IMR-90 (cell line): ENCODE data around the gene RAC3. TPM values are rescaled to one million over a fixed set of nuclear protein-coding genes. Genes with fewer than 3 reads are reported as not detected.

Experiments used
- ATAC-seq: fragments of 200-7000 bp; cut with Tn5 transposase; 2 replicates; pipeline ENCODE4 v1.9.1; 2020; ENCODE audit warnings: low read depth, mild to moderate bottlenecking, moderate library complexity
- BruUV-seq: library from RNA; stranded (reverse); fragments of 400-500 nt; replicated peaks from 2 replicates; lab custom pipeline; 2021; lab: Mats Ljungman, UMichigan
- CTCF ChIA-PET: fragments of 300-600 bp; formaldehyde crosslinking; extraction: SDS; loops from one replicate; lab custom pipeline; 2021; ENCODE audit warnings: antibody characterized with exemption; lab: Yijun Ruan, JAX
- POLR2A ChIA-PET: fragments of 300-600 bp; sonication (Branson Sonifier 250); formaldehyde crosslinking; loops from one replicate; lab custom pipeline; 2022; ENCODE audit warnings: antibody characterized with exemption; ENCODE audit not compliant: unreplicated experiment; lab: Charles Lee
- DNase-seq: peaks from one replicate; pipeline ENCODE4 v3.0.0; 2013
- H2AFZ ChIP-seq: replicated peaks from 2 replicates; pipeline ENCODE3; 2013; ENCODE audit warnings: low read length, mild to moderate bottlenecking; ENCODE audit not compliant: poor library complexity
- H2AK5ac ChIP-seq: 2 replicates; pipeline ENCODE4 v1.6.1; 2013; ENCODE audit warnings: low read depth, low read length, inconsistent platforms
- H2AK9ac ChIP-seq: replicated peaks from 2 replicates; pipeline ENCODE3; 2013; ENCODE audit warnings: mild to moderate bottlenecking, low read depth, low read length, moderate library complexity; ENCODE audit not compliant: poor library complexity
- H2BK120ac ChIP-seq: 2 replicates; pipeline ENCODE4 v1.6.1; 2013; ENCODE audit warnings: low read depth, low read length, inconsistent platforms
- H2BK15ac ChIP-seq: 3 replicates; pipeline ENCODE4 v1.6.1; 2013; ENCODE audit warnings: low read depth, low read length, inconsistent platforms
- H2BK20ac ChIP-seq: 2 replicates; pipeline ENCODE4 v1.6.1; 2013; ENCODE audit warnings: low read depth, mild to moderate bottlenecking, inconsistent platforms, low read length, moderate library complexity
- H2BK5ac ChIP-seq: 2 replicates; pipeline ENCODE4 v1.6.1; 2013; ENCODE audit warnings: mild to moderate bottlenecking, low read depth, low read length, inconsistent platforms; ENCODE audit not compliant: poor library complexity, severe bottlenecking
- H3K14ac ChIP-seq: replicated peaks from 2 replicates; pipeline ENCODE4 v1.6.1; 2013; ENCODE audit warnings: low read depth, low read length, inconsistent platforms
- H3K18ac ChIP-seq: 2 replicates; pipeline ENCODE4 v1.6.1; 2013; ENCODE audit warnings: low read depth, low read length, control low read depth
- H3K23ac ChIP-seq: 2 replicates; pipeline ENCODE4 v1.6.1; 2013; ENCODE audit warnings: low read depth, low read length, inconsistent platforms
- H3K27ac ChIP-seq: 2 replicates; pipeline ENCODE4 v1.5.1; 2013; ENCODE audit warnings: mild to moderate bottlenecking, control low read depth, low read length; ENCODE audit not compliant: insufficient read depth
- H3K27me3 ChIP-seq: 2 replicates; pipeline ENCODE4 v1.6.1; 2013; ENCODE audit warnings: low read length; ENCODE audit not compliant: control insufficient read depth, insufficient read depth
- H3K36me3 ChIP-seq: 2 replicates; pipeline ENCODE4 v1.6.1; 2013; ENCODE audit warnings: low read length, mixed read lengths; ENCODE audit not compliant: control insufficient read depth, insufficient read depth
- H3K4ac ChIP-seq: 2 replicates; pipeline ENCODE4 v1.6.1; 2013; ENCODE audit warnings: low read depth, low read length, inconsistent platforms
- H3K4me1 ChIP-seq: 2 replicates; pipeline ENCODE4 v1.6.1; 2013; ENCODE audit warnings: low read length, mixed read lengths; ENCODE audit not compliant: control insufficient read depth, insufficient read depth
- H3K4me2 ChIP-seq: 2 replicates; pipeline ENCODE4 v1.6.1; 2013; ENCODE audit warnings: low read depth, mild to moderate bottlenecking, control low read depth, low read length, moderate library complexity
- H3K4me3 ChIP-seq: 2 replicates; pipeline ENCODE4 v1.5.1; 2013; ENCODE audit warnings: low read depth, mild to moderate bottlenecking, control low read depth, low read length, moderate library complexity; ENCODE audit not compliant: insufficient read depth
- H3K56ac ChIP-seq: 2 replicates; pipeline ENCODE4 v1.6.1; 2013; ENCODE audit warnings: low read length, inconsistent platforms; ENCODE audit not compliant: insufficient read depth; ENCODE audit errors: extremely low read depth
- H3K79me1 ChIP-seq, 2 experiments: 2 replicates each; pipeline ENCODE4 v1.6.1; 2013; ENCODE audit warnings: low read length in 2 of 2, inconsistent platforms in 1 of 2, low read depth in 1 of 2
- H3K9ac ChIP-seq: 2 replicates; pipeline ENCODE4 v1.6.1; 2013; ENCODE audit warnings: low read depth, low read length, control low read depth
- H3K9me1 ChIP-seq: 2 replicates; pipeline ENCODE4 v1.6.1; 2013; ENCODE audit warnings: low read length, inconsistent platforms; ENCODE audit not compliant: insufficient read depth
- H3K9me3 ChIP-seq: 2 replicates; pipeline ENCODE4 v1.6.1; 2013; ENCODE audit warnings: low read length; ENCODE audit not compliant: control insufficient read depth, insufficient read depth
- H4K20me1 ChIP-seq: 2 replicates; pipeline ENCODE4 v1.6.1; 2013; ENCODE audit warnings: low read length, inconsistent platforms; ENCODE audit not compliant: insufficient read depth
- H4K5ac ChIP-seq: 2 replicates; pipeline ENCODE4 v1.6.1; 2013; ENCODE audit warnings: mild to moderate bottlenecking, low read depth, low read length, control low read depth
- H4K8ac ChIP-seq, 2 experiments: 2 replicates each; pipeline ENCODE4 v1.6.1; 2013; ENCODE audit warnings: low read depth in 2 of 2, low read length in 2 of 2, control low read depth in 1 of 2, inconsistent platforms in 1 of 2
- H4K91ac ChIP-seq: 2 replicates; pipeline ENCODE4 v1.6.1; 2013; ENCODE audit warnings: low read depth, low read length, inconsistent platforms; ENCODE audit not compliant: insufficient read depth
- BHLHE40 ChIP-seq: fragments of 150-350 bp; IDR thresholded peaks from 2 replicates; pipeline ENCODE4 v1.6.1; 2016; ENCODE audit warnings: mild to moderate bottlenecking, low read depth, low read length
- CEBPB ChIP-seq: IDR thresholded peaks from 2 replicates; pipeline ENCODE4 v1.6.1; 2012; ENCODE audit warnings: low read depth, low read length, improper control_type of control experiment
- CHD1 ChIP-seq: IDR thresholded peaks from 2 replicates; pipeline ENCODE4 v1.6.1; 2012; ENCODE audit warnings: low read depth, low read length, improper control_type of control experiment
- FOS ChIP-seq: fragments of 150-350 bp; IDR thresholded peaks from 2 replicates; pipeline ENCODE4 v1.6.1; 2016; ENCODE audit warnings: low read depth, low read length
- MAFK ChIP-seq: IDR thresholded peaks from 2 replicates; pipeline ENCODE4 v1.6.1; 2012; ENCODE audit warnings: low read depth, low read length, improper control_type of control experiment
- MAZ ChIP-seq: IDR thresholded peaks from 2 replicates; pipeline ENCODE4 v1.6.1; 2012; ENCODE audit warnings: low read depth, mild to moderate bottlenecking, low read length, improper control_type of control experiment, moderate library complexity, borderline replicate concordance
- MXI1 ChIP-seq: IDR thresholded peaks from 2 replicates; pipeline ENCODE4 v1.6.1; 2012; ENCODE audit warnings: low read depth, mild to moderate bottlenecking, low read length, moderate library complexity, borderline replicate concordance
- NFE2L2 ChIP-seq: fragments of 150-350 bp; IDR thresholded peaks from 2 replicates; pipeline ENCODE4 v1.6.1; 2016; ENCODE audit warnings: low read depth, mild to moderate bottlenecking, low read length
- POLR2A ChIP-seq: IDR thresholded peaks from 2 replicates; pipeline ENCODE4 v1.6.1; 2012; ENCODE audit warnings: mild to moderate bottlenecking, low read depth, low read length
- RAD21 ChIP-seq: IDR thresholded peaks from 2 replicates; pipeline ENCODE4 v1.6.1; 2012; ENCODE audit warnings: low read length, improper control_type of control experiment
- RCOR1 ChIP-seq: IDR thresholded peaks from 2 replicates; pipeline ENCODE4 v1.6.1; 2012; ENCODE audit warnings: mild to moderate bottlenecking, low read length, improper control_type of control experiment; ENCODE audit not compliant: insufficient replicate concordance
- RFX5 ChIP-seq: IDR thresholded peaks from 2 replicates; pipeline ENCODE4 v1.8.0; 2012; ENCODE audit warnings: low read depth, mild to moderate bottlenecking, low read length, moderate library complexity
- SMC3 ChIP-seq: fragments of 150-350 bp; IDR thresholded peaks from 2 replicates; pipeline ENCODE4 v1.6.1; 2016; ENCODE audit warnings: low read depth, mild to moderate bottlenecking, antibody characterized with exemption, low read length, moderate library complexity
- WGBS, 2 experiments: methylation state at CpG; one replicate each; pipeline versions ENCODE4 v1.1.5 to v1.1.7; 2013; ENCODE audit warnings: missing lambda C conversion rate in 2 of 2; ENCODE audit not compliant: insufficient read length in 1 of 2; ENCODE audit errors: extremely low coverage in 2 of 2; 5-methylcytosine and 5-hydroxymethylcytosine counted together
- dilution Hi-C: fragments of 300-500 bp; cut with HindIII; formaldehyde crosslinking; loops from one replicate; pipeline ENCODE4 v1.14.3; 2018; ENCODE audit warnings: low sequenced_read_pairs; ENCODE audit not compliant: unreplicated experiment
- in situ Hi-C: fragments of 300-500 bp; cut with MboI; formaldehyde crosslinking; loops from 3 replicates; pipeline ENCODE4 v1.14.3; 2019; ENCODE audit warnings: low sequenced_read_pairs, inconsistent platforms, mixed read lengths
- intact Hi-C: fragments of 100-400 bp; cut with micrococcal nuclease; formaldehyde crosslinking; loops from 2 replicates; pipeline ENCODE4 v1.10.0; 2022
- polyA plus RNA-seq, 3 experiments: library from polyadenylated mRNA; depleted of rRNA; stranded (reverse); fragments of >200 nt; gene quantifications; 2 replicates each; pipeline ENCODE4 v1.2.3, GENCODE V29; 2012; ENCODE audit warnings: low replicate concordance in 1 of 3
- total RNA-seq: library from RNA; depleted of rRNA; stranded (reverse); fragments of >200 nt; gene quantifications from 2 replicates; pipeline ENCODE4 v1.2.3, GENCODE V29; 2012
- TF ChIP-seq, protein P1 (sequence below): fragments of 150-350 bp; IDR thresholded peaks from 2 replicates; pipeline ENCODE4 v1.6.1; 2016; ENCODE audit warnings: low read depth, mild to moderate bottlenecking, low read length, moderate library complexity, borderline replicate concordance
- TF ChIP-seq, protein P2 (sequence below): conservative IDR thresholded peaks from 2 replicates; pipeline ENCODE4 v1.5.1; 2012; ENCODE audit warnings: mild to moderate bottlenecking, low read depth, low read length, improper control_type of control experiment
- TF ChIP-seq, protein P3 (sequence below): fragments of 150-350 bp; IDR thresholded peaks from 2 replicates; pipeline ENCODE4 v1.6.1; 2017; ENCODE audit warnings: mild to moderate bottlenecking, antibody characterized with exemption, low read length, low read depth

The RAC3 gene
- total and polyA plus RNA-seq, 2 of the 4 experiments (the other 2 are of a cell fraction), result 5.7 to 23.4 TPM

DNA sequence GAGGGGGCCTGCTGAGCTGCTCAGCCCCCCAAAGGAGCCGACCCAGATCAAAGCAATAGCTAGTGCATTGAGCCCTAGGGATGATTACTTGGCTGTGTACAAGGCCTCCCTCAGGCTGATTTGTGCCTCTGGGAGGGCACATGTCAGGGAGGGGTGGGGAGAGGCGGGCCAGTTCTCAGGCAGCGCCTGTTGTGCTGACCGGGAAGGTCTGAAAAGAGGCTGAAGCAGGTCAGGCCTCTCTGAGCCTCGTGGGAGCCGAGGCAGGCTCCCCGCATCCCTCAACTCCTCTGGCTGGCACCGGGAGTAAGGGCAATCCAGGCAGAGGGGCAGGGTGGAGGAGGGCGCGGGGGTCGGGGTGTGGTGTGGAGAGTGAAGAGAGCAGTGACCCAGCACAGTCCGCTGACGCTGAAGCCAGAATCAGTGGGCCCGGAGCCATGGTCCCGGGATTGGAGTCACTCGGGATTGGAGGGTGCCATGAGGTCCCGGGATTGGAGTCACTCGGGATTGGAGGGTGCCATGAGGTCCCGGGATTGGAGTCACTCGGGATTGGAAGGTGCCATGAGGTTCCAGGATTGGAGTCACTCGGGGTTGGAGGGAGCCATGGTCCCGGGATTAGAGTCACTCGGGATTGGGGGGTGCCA, 3.0 kb downstream of the RAC3 start:
- no peak overlapping the region for H4K5ac ChIP-seq
- in situ Hi-C loops, result loop anchor here (5.0 kb wide), 1 partner anchor 123 kb away; no protein-coding TSS in a partner anchor

More for the DNA sequence above, 3.0 kb downstream of the RAC3 start:
- no peak overlapping the region for H2AK5ac ChIP-seq
- no peak overlapping the region for H4K91ac ChIP-seq
- 45% methylated on average over 4 of the region's 23 CpGs; no CpG with 5 or more reads in 1 of the 2 experiments for WGBS, 2 experiments
- H3K9me3 ChIP-seq, result no peaks in the 10 kb centered on the region
- H3K9me1 ChIP-seq, result 0 out of 2 replicates have a peak, but pooled peaks cover 7% of the 10 kb centered on the region
- ChIA-PET CTCF (no interaction called here), POLR2A (no interaction called here)
- H3K14ac ChIP-seq, result no peak overlapping the region
- no peak overlapping the region for H2BK120ac ChIP-seq
- H3K23ac ChIP-seq, result no peak overlapping the region
- H3K4me3 ChIP-seq, result no peak overlapping the region
- H4K8ac ChIP-seq, result no peak overlapping the region
- H3K27ac ChIP-seq, result no peak overlapping the region
- DNase-seq, result no peak
- intact Hi-C loops (loop anchor here (10.0 kb wide), 1 partner anchor 290 kb away; no protein-coding TSS in a partner anchor), dilution Hi-C loops (no loop called here)
- H4K20me1 ChIP-seq, result peaks cover 5% of the 10 kb centered on the region
- no peak overlapping the region for H3K56ac ChIP-seq
- no peak for ATAC-seq
- H2AK9ac ChIP-seq, result no peak overlapping the region
- no peak overlapping the region for H3K4me2 ChIP-seq
- no peak overlapping the region for H2AFZ ChIP-seq
- no peak overlapping the region for H3K9ac ChIP-seq
- no peaks in the 10 kb centered on the region for H3K27me3 ChIP-seq
- peaks cover 11% of the 10 kb centered on the region for H3K4me1 ChIP-seq
- no peak overlapping the region for H2BK20ac ChIP-seq
- H3K4ac ChIP-seq, result no peak overlapping the region
- no peaks in the 10 kb centered on the region for H3K36me3 ChIP-seq
- no peak overlapping the region for H3K18ac ChIP-seq
- BruUV-seq, result no TSS peak
- H2BK15ac ChIP-seq, result no peak overlapping the region
- TF ChIP-seq FOS, result no peak
- no peak for TF ChIP-seq BHLHE40
- TF ChIP-seq SMC3, result no peak
- no peak for TF ChIP-seq MAZ
- TF ChIP-seq RCOR1, result no peak
- TF ChIP-seq MAFK, result no peak
- TF ChIP-seq, protein P1, sequence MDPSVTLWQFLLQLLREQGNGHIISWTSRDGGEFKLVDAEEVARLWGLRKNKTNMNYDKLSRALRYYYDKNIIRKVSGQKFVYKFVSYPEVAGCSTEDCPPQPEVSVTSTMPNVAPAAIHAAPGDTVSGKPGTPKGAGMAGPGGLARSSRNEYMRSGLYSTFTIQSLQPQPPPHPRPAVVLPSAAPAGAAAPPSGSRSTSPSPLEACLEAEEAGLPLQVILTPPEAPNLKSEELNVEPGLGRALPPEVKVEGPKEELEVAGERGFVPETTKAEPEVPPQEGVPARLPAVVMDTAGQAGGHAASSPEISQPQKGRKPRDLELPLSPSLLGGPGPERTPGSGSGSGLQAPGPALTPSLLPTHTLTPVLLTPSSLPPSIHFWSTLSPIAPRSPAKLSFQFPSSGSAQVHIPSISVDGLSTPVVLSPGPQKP, result no peak
- no peak for TF ChIP-seq POLR2A
- TF ChIP-seq CHD1, result no peak
- TF ChIP-seq RFX5, result no peak
- TF ChIP-seq RAD21, result no peak
- TF ChIP-seq CEBPB, result no peak
- TF ChIP-seq, protein P2, sequence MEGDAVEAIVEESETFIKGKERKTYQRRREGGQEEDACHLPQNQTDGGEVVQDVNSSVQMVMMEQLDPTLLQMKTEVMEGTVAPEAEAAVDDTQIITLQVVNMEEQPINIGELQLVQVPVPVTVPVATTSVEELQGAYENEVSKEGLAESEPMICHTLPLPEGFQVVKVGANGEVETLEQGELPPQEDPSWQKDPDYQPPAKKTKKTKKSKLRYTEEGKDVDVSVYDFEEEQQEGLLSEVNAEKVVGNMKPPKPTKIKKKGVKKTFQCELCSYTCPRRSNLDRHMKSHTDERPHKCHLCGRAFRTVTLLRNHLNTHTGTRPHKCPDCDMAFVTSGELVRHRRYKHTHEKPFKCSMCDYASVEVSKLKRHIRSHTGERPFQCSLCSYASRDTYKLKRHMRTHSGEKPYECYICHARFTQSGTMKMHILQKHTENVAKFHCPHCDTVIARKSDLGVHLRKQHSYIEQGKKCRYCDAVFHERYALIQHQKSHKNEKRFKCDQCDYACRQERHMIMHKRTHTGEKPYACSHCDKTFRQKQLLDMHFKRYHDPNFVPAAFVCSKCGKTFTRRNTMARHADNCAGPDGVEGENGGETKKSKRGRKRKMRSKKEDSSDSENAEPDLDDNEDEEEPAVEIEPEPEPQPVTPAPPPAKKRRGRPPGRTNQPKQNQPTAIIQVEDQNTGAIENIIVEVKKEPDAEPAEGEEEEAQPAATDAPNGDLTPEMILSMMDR, result no peak
- no peak for TF ChIP-seq MXI1
- no peak for TF ChIP-seq NFE2L2
- TF ChIP-seq, protein P3, sequence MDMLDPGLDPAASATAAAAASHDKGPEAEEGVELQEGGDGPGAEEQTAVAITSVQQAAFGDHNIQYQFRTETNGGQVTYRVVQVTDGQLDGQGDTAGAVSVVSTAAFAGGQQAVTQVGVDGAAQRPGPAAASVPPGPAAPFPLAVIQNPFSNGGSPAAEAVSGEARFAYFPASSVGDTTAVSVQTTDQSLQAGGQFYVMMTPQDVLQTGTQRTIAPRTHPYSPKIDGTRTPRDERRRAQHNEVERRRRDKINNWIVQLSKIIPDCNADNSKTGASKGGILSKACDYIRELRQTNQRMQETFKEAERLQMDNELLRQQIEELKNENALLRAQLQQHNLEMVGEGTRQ, result no peak
- H2BK5ac ChIP-seq, result no peak overlapping the region
- H3K79me1 ChIP-seq, result peaks cover 7 to 12% of the 10 kb centered on the region in 2 experiments
